D721Med (cell line): ENCODE results near the gene PEAK1.

Experiments
- DNase-seq: peaks from one replicate; pipeline ENCODE4 v3.0.0; 2011; ENCODE audit warnings: low spot score; ENCODE audit not compliant: insufficient read length
- FAIRE-seq: peaks from 2 replicates; lab custom pipeline; 2011; peaks lifted over from hg19 to GRCh38; lab: Jason Lieb, UNC
- TF ChIP-seq, protein P1 (sequence below): IDR thresholded peaks from 2 replicates; pipeline ENCODE4 v1.5.1; 2012; ENCODE audit warnings: mild to moderate bottlenecking, control low read depth; ENCODE audit not compliant: insufficient read depth; ENCODE audit errors: missing control alignments

PEAK1 gene

GRCh38 chr15:77358545-77359240, 61.2 kb downstream of the PEAK1 start:
- no peak for DNase-seq

DNA sequence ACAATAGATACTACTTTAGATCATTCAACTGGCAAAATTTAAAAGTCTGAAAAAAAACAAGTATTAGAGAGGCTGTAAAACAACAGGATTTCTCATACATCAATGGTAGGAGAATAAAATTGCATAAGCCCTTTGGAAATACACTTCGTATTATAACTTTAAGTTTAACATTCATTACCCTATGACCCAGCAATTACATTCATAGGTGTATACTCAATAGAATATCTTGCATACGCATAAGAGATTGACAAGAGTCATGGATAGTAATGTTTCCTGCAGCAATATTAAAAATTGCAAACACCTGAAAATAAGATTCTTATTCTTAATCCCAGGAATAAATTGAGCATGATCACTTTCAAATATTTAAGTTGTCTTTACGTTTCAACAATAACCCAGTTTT, 63.6 kb downstream of the PEAK1 start:
- FAIRE-seq (no peak), DNase-seq (no peak)
- TF ChIP-seq, protein P1, sequence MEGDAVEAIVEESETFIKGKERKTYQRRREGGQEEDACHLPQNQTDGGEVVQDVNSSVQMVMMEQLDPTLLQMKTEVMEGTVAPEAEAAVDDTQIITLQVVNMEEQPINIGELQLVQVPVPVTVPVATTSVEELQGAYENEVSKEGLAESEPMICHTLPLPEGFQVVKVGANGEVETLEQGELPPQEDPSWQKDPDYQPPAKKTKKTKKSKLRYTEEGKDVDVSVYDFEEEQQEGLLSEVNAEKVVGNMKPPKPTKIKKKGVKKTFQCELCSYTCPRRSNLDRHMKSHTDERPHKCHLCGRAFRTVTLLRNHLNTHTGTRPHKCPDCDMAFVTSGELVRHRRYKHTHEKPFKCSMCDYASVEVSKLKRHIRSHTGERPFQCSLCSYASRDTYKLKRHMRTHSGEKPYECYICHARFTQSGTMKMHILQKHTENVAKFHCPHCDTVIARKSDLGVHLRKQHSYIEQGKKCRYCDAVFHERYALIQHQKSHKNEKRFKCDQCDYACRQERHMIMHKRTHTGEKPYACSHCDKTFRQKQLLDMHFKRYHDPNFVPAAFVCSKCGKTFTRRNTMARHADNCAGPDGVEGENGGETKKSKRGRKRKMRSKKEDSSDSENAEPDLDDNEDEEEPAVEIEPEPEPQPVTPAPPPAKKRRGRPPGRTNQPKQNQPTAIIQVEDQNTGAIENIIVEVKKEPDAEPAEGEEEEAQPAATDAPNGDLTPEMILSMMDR = no peak

More at GRCh38 chr15:77358545-77359240, 61.2 kb downstream of the PEAK1 start:
- TF ChIP-seq, protein P1 = no peak
- no peak for FAIRE-seq

DNA sequence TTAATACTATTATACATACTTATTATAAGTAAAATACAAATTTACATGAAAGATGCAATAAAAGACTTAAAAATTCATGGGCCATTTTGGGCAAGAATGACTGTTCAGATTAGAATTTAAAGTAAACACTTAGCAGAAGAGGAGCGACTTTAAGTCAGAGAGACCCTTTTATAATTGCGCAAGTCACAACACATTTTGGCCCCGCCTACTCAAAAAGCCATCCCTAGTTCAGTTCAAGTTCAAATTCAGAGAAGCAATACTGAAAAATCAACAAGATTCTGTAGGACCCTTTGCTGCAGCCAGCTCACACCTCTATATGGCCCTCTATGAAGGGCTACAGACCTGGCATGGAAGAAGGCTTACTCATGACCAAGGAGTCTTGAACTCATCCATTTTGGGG, 64.6 kb downstream of the PEAK1 start:
- TF ChIP-seq, protein P1 = no peak
- FAIRE-seq = no peak
- DNase-seq = no peak

GRCh38 chr15:77354063-77354462, 65.8 kb downstream of the PEAK1 start:
- TF ChIP-seq, protein P1 = no peak
- FAIRE-seq (no peak), DNase-seq (no peak)

GRCh38 chr15:77352887-77353286, 67.0 kb downstream of the PEAK1 start:
- DNase-seq (no peak), FAIRE-seq (no peak)
- TF ChIP-seq, protein P1 = no peak

- DNase-seq = no peak
- TF ChIP-seq, protein P1 = no peak
- no peak for FAIRE-seq
Observed at GRCh38 chr15:77350792-77351191, 69.1 kb downstream of the PEAK1 start.

DNA sequence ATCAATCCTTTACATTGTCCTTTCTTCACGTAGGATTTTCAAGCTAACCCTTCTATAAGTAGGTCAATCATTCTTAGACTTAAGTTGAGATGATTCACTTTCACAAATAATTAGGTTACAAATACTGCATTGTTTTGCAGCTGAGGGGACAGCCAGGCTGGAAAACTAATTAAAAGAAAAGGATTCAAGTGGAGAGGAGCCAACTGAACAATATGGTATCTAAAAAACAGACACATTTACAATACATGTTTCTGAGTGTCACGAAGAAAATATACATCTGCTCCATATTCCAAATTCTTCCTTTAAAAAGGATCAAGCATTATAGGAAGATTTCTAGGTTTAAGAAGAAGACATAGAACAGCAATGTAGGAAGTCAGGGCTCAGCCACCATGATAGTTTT, 70.2 kb downstream of the PEAK1 start:
- FAIRE-seq (no peak), DNase-seq (no peak)
- TF ChIP-seq, protein P1 = no peak
